K562 (cell line): ENCODE results near the gene HERC3.

ENCODE experiments used
- CTCF ChIP-seq, 3 experiments: IDR thresholded peaks in 2 of 3; conservative IDR thresholded peaks in 1 of 3; 2 replicates each; pipeline ENCODE4 v1.5.1; 2011 to 2012; ENCODE audit warnings: low read length in 3 of 3, mild to moderate bottlenecking in 3 of 3, control low read depth in 2 of 3, improper control_type of control experiment in 1 of 3, inconsistent platforms in 1 of 3, low read depth in 1 of 3, mixed read lengths in 1 of 3, moderate library complexity in 1 of 3; ENCODE audit not compliant: insufficient read depth in 2 of 3
- E2F1 ChIP-seq: sonication (generic); formaldehyde crosslinking; IDR thresholded peaks from 2 replicates; pipeline ENCODE4 v1.8.1; 2023; ENCODE audit warnings: mild to moderate bottlenecking, missing genetic modification reagents, moderate library complexity
- EZH2 ChIP-seq: IDR thresholded peaks from 2 replicates; pipeline ENCODE4 v1.6.1; 2012; ENCODE audit warnings: low read depth, mild to moderate bottlenecking, inconsistent platforms, low read length, borderline replicate concordance
- NR2C2 ChIP-seq, 2 experiments: fragments of 200-800 bp in 1 of 2; sonication (Bioruptor generic) in 1 of 2; sonication (generic) in 1 of 2; formaldehyde crosslinking in 1 of 2; IDR thresholded peaks; 2 replicates each; pipeline versions ENCODE4 v1.6.1 to v1.8.0; 2016 to 2022; ENCODE audit warnings: mild to moderate bottlenecking in 1 of 2, missing compliant biosample characterization in 1 of 2, missing genetic modification characterization in 1 of 2, missing genetic modification reagents in 1 of 2
- PCBP2 ChIP-seq: fragments of 200-400 bp; formaldehyde crosslinking; IDR thresholded peaks from 2 replicates; pipeline ENCODE4 v1.6.1; 2018; ENCODE audit warnings: low read length, low read depth, mild to moderate bottlenecking, moderate library complexity; ENCODE audit not compliant: poor library complexity, severe bottlenecking
- REST ChIP-seq, 2 experiments: fragments of 450-650 bp; formaldehyde crosslinking in 1 of 2; IDR thresholded peaks; 2 replicates each; pipeline versions ENCODE4 v1.4.0 to v1.6.1; 2014 to 2020; ENCODE audit warnings: mild to moderate bottlenecking in 2 of 2, borderline replicate concordance in 1 of 2, low read depth in 1 of 2
- SMARCA4 ChIP-seq: fragments of 450-650 bp; IDR thresholded peaks from 2 replicates; pipeline ENCODE4 v1.6.1; 2016
- ZNF561 ChIP-seq: fragments of 450-650 bp; formaldehyde crosslinking; conservative IDR thresholded peaks from 2 replicates; pipeline ENCODE4 v1.4.0; 2020; ENCODE audit warnings: mild to moderate bottlenecking, moderate library complexity
- ZZZ3 ChIP-seq: fragments of 450-650 bp; IDR thresholded peaks from 2 replicates; pipeline ENCODE4 v1.6.1; 2016; ENCODE audit warnings: antibody characterized with exemption, mild to moderate bottlenecking, moderate library complexity
- TF ChIP-seq, protein P1 (sequence below): conservative IDR thresholded peaks from 2 replicates; pipeline ENCODE4 v1.6.1; 2011; ENCODE audit warnings: low read depth, mild to moderate bottlenecking, low read length; ENCODE audit not compliant: control insufficient read depth

- no peak for TF ChIP-seq ZNF561 (CRISPR knock-in tag)
- no peak for TF ChIP-seq REST (IDR thresholded peaks at IDR 0.05; ENCODE audit: borderline replicate concordance)
- TF ChIP-seq REST (CRISPR knock-in tag; IDR thresholded peaks at IDR 0.05; ENCODE audit: low read depth), result no peak
- TF ChIP-seq, protein P1, sequence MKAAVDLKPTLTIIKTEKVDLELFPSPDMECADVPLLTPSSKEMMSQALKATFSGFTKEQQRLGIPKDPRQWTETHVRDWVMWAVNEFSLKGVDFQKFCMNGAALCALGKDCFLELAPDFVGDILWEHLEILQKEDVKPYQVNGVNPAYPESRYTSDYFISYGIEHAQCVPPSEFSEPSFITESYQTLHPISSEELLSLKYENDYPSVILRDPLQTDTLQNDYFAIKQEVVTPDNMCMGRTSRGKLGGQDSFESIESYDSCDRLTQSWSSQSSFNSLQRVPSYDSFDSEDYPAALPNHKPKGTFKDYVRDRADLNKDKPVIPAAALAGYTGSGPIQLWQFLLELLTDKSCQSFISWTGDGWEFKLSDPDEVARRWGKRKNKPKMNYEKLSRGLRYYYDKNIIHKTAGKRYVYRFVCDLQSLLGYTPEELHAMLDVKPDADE, result no peak
- TF ChIP-seq ZZZ3, result no peak
- TF ChIP-seq E2F1, result no peak
- TF ChIP-seq NR2C2 (CRISPR knock-in tag; IDR thresholded peaks at IDR 0.05), result no peak
- no peak for TF ChIP-seq NR2C2 (tag; IDR thresholded peaks at IDR 0.05)
- TF ChIP-seq SMARCA4, result no peak
- no peak for TF ChIP-seq CTCF (IDR thresholded peaks at IDR 0.05 in 2 of 3, conservative IDR thresholded peaks at IDR 0.05 in 1 of 3; ENCODE audit: insufficient read depth in 2 of 3, low read depth in 1 of 3, low read length in 3 of 3)
- no peak for TF ChIP-seq EZH2
- TF ChIP-seq PCBP2, result no peak
Observed at GRCh38 chr4:88729146-88729760, 137.0 kb downstream of the HERC3 start.
